Motor neuron (in vitro differentiated cells): ENCODE measurements around the gene KLHL41. TPM values are rescaled to one million over a fixed set of nuclear protein-coding genes. Genes with fewer than 3 reads are reported as not detected.

ENCODE experiments used
- total RNA-seq, 8 experiments: library from RNA; unstranded; fragments of 300-600 nt; gene quantifications; 2 replicates each; pipeline versions ENCODE4 v1.2.3 to v1.2.4, GENCODE V29; 2022

KLHL41 gene
- total RNA-seq, 8 experiments from 2014 or later = 0.31 to 3.0 (median 0.61) TPM

Other genes with a start within 250 kb of the KLHL41 start
- gene LRP2, start 147.2 kb upstream of the KLHL41 start, total RNA-seq = 10 to 100 TPM in 2 of 8 experiments, 1 to 10 TPM in 3, under 1 TPM in 2, not detected in 1; 0.03 to 29.2 (median 6.5) TPM
- 10 to 100 TPM in 1 of 8 experiments, 1 to 10 TPM in 7; 4.4 to 15.5 (median 6.4) TPM for gene BBS5, start 30.2 kb upstream of the KLHL41 start, total RNA-seq
- gene FASTKD1, start 64.2 kb downstream of the KLHL41 start, total RNA-seq = 10 to 100 TPM; 20.0 to 80.9 (median 26.5) TPM
- gene PPIG, start 74.6 kb downstream of the KLHL41 start, total RNA-seq = 10 to 100 TPM; 42.9 to 59.6 (median 52.2) TPM
- 10 to 100 TPM in 1 of 8 experiments, 1 to 10 TPM in 4, under 1 TPM in 2, not detected in 1; 0.10 to 14.7 (median 1.8) TPM for gene CFAP210, start 184.7 kb downstream of the KLHL41 start, total RNA-seq
- gene PHOSPHO2, start 184.8 kb downstream of the KLHL41 start, total RNA-seq = 1 to 10 TPM; 3.6 to 8.6 (median 4.5) TPM
- 10 to 100 TPM in 7 of 8 experiments, under 1 TPM in 1; 0.20 to 45.2 (median 25.2) TPM for gene KLHL23, start 224.1 kb downstream of the KLHL41 start, total RNA-seq